Measurements from ENCODE around the gene PRR35.

Gene PRR35

DNA sequence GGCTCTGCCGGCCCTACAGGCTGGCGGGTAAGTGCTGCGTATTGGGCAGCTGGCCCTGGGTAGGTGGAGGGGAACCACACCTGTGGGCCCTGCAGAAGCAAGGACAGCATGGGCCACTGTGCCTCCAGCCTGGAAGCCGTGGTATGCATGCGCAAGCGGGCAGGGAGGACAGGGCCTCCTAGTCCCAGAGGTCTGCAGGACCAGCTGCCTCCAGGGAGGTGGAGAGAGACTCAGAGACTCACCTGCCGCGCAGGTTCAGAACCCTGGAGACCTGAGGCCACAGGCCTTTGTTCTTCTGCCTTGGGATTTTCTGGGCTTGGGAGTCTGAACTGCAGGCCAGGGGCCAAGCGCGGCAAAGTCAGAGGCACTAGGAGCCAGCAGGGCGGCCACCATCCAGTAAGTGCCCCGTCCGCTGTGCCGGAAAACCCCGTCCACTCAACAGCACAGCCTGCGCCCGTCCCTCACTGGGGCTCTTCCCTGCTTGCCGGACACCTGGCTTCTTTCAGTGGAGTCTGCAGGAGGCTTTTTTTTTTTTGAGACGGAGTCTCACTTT is 20.8 kb downstream of the PRR35 start:
- no peak for DNase-seq (ENCODE audit: low read depth)

DNA sequence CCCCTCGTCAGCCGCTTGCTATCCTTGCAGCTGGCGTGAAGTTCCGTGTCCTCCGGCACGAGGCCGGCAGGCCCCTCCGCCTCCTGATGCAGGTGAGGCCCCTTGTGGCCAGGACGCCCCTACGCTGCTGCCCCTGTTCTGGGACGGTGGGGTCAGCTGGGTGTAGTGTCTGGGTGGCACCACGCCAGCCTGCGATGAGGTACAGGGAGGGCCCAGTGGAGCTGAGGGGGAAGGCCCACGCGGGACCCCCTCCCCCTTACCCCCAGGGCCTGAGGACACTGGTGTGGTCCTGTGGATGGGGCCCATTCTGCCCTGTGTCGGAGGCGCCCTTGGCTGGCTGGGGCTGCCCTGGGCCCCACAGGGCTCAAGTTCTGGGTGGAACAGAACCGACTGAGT is 22.0 kb downstream of the PRR35 start:
- DNase-seq (ENCODE audit: low read depth), result no peak

DNA sequence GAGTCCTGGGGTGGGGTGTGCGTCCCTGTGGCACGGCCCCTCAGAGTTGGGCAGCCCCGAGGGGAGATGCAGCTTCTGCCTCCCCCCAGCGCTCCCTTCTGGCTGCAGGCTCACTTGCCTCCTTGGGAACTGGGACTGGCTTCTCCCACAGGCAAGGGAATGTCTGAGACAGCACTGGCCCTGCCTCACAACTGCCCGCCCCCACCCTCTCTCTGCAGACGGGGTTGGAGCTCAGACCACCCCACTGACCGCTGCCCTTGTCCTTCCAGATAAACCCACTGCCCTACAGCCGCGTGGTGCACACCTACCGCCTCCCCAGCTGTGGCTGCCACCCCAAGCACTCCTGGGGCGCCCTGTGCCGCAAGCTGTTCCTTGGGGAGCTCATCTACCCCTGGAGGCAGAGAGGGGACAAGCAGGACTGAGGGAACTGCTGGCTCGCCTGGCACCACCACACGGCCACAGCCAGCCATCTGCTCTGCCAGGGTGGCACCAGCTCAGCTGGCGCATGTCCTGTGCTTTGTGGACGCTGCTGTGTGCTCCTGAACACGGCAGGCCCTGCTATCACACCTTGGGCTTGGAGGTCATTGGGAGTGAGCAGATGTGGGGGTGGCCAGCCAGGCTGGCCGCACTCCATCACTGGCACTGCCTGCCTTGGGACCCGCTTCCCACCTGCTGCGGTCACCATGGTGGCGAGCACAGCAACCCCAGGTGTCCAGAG is 22.6 kb downstream of the PRR35 start:
- no peak for DNase-seq (ENCODE audit: low read depth)

DNA sequence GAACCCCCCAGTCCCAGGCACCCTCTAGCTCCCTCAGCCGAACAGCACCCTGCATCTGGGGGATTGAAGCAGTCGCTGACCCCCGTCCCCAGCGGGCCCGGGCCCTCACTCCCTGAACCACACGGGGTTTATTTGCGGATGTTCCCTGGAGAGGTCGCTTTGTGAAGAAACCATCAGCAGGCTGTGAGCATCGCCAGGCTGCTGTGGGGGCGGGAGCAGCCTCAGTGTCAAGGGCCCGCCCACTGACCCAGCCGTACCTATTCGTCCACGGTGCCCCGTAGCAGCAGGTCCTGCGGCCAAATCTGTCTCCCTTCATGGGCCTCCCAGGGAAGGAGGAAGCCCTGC is 23.2 kb downstream of the PRR35 start:
- DNase-seq (ENCODE audit: low read depth), result no peak

DNA sequence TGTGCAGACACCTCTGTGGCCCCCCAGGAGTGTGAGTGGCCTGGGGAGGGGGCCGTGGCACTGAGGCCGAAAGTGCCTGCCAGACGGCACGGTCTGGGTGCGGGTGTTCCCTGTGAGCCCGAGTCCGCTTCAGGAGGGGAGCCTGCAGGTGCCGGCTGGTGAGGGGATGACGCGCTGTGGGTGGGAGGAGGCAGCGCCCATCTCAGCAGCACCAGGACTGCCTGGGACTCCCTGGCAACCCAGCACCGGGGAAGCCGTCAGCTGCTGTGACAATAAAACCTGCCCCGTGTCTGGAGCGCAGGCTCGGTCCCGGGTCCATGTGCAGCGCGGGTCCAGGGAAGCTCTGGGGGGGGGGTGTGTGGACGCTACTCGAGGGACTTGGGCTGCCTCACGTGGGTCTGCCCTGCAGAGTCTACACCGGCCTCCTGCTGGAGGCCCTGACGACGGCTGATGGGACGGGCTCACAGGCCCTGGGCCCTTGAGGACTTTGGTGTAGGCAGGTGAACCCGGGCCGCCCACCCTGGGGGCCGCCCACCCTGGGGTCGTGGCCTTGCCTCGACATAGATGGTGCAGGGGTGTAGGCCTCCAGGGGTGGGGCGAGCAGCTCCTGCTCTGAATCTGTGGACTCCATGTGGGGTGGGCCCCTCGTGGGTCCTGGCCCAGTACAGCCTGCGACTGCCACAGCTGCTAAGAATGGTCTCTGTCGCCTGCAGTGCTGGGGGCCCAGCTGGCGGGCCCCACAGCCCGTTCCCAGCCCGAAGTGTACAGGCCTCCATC is 23.8 kb downstream of the PRR35 start:
- DNase-seq (ENCODE audit: low read depth), result no peak

DNA sequence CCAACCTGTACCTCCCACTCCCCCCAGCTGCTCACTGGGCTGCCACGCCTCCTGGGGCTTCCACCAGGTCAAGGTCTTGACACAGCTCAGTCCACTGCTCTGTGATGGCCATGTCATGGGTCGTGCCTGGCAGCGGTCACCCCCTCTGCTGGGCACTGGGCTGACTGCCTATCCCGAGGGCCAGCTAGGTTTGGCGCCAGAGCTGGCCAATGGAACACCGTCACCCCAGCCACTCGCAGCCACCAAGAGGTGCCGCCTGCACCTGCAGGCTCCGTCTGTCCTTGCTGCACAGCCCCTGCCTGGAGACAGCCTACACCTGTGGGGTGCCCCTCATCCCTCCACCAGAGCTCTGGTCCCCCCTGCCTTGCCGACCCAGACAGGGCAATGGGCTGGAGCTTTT is 25.2 kb downstream of the PRR35 start:
- no peak for DNase-seq (ENCODE audit: low read depth)

DNA sequence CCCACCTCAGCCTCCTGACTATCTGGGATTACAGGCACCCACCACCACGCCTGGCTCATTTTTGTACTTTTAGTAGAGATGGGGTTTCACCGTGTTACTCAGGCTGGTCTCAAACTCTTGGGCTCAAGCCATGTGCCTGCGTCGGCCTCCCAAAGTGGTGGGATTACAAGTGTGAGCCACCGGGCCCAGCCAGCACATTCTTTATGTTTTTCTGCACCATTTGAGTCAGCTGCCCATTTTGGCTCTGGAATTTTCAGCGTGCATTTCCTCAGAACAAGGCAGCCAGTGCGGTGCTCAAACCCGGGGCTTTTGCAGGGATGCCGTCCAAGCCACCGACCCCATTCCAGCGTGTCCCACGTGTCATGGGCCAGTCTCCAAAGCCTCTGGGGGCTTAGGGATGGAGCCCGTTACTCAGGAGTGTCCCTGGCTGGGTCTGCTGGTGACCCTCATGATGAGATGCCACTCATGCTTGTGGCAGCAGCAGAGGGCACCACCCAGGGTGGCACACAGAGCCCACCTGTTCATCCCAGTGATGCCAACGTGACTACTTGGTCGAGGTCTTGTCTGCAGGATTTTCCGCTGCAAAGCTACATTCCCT is 26.0 kb downstream of the PRR35 start:
- no peak for DNase-seq (ENCODE audit: low read depth)

DNA sequence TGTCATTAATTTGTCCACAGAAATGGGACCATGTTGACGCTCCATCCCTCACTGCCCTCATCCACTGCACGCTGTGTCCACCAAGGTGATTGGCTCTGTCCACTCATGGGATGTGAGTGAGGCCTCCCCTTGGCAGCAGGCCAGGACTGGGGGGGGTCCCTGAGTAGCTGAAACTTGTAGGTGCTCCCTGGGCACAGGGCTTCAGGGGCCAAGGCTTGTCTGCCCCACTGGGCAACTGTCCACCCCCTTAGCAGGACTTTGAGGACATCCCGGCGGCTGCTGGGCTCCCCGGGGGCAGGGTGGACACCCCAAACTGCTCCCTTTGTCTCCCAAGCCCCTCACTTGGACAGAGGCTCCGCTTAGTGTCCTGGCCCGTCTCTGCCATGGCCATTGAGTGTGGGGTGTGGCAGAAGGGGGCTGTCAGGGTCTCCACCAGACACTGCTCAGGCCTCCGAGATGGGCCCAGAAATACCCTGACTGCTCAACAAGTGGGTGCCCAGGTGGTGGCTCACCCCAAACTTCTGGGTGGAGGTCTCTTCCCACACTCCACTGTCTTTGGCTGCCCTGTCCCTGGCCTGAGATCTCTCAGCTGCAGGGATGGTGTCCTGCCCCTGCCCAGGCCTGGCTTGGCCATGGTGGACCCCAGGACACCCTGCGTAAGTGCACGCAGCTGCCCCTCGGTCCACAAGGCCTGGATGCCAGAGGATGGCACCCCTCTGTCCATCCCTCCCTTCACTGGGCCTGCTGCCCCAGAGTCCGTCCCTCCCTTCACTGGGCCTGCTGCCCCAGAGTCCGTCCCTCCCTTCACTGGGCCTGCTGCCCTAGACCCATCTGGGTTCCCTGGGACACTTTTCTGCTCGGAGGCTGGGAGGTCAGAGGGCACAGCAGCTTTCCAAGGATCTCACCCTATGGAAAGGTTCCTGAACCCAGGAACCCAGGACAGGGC is 26.7 kb downstream of the PRR35 start:
- DNase-seq (ENCODE audit: low read depth), result no peak

DNA sequence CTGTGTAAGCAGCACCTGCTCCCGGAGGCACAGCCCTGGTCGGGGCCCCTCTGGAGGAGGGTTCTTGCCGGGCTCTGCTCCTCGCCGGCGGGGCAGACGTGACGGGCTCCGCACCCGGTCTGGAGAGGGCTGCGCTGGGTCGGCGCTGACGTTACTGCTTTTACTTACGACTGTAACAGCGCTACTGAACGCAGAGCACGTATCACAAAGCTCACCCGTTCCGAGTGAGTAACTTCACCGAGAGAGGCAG is 28.4 kb downstream of the PRR35 start:
- DNase-seq (ENCODE audit: low read depth), result peak; percentile 29

DNA sequence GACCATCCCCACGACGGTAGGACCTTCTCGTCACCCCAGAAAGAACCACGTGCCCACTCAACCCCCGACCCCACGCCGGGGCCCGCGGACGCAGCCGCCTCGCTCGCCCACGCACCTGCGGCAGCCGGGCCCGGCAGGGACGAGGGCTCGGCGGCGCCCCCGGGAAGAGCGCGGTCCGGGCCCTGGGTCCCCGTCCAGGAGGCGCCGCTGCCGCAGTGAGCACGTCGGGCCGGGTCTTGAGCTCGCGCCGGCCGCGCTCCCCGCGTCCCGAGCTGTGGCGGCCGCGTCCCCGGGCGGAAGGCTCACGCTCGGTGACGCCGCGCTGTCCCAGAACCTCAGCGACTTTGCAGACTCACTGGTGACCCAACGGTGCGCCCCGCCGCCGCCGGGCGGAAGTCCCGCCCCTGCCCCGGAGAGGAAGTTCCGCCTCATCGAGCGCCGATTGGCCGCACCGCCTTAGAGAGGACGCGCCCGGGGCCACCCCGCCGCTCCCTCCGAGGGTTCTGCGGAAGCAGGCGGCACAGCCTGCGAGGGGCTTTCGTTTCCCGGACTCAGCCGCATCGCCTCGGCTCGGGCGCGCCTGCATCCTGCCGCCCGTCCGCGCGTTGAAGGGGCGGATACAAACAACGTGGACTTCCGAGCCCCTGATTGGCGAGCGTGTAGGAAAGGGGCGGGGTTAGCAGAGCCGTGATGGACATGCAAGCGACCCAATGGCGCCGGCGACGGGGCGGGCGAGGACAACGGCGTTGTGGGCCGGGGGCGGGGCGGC is 28.9 kb downstream of the PRR35 start:
- peak; percentile 96 for DNase-seq (ENCODE audit: low read depth)

DNA sequence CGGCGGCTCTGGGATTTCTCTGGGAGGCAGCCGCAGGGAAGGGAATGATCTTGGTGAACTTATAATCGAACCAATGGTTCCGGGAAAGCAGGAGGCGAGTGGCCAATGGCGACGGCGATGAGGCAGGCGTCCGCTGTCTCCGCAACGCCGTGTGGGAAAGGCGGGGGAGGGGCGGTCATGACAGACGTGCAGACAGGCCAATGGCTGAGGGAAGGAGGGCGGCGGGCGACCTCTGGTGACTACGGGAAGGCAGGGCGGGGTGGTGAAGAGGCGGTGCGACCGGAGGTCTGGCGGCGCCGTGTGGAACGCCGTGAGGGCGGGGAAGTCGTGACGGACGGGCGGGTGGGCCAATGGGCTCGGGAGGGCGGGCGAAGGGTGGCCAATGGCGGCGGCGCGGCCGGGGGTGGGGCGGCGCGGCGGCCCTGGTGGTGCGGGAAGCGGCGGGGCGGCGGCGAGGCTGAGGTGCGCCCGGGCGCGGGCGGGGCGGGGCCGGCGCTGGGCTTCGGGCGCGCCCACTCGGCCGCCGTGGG is 29.5 kb downstream of the PRR35 start, which contains the start of gene RAB40C:
Gene RAB40C, plus strand, starts transcription at position 409 of the 530 bp plus-strand sequence. CDS start 226 bp downstream, outside the sequence.
- DNase-seq (ENCODE audit: low read depth), result peak; percentile 98

DNA sequence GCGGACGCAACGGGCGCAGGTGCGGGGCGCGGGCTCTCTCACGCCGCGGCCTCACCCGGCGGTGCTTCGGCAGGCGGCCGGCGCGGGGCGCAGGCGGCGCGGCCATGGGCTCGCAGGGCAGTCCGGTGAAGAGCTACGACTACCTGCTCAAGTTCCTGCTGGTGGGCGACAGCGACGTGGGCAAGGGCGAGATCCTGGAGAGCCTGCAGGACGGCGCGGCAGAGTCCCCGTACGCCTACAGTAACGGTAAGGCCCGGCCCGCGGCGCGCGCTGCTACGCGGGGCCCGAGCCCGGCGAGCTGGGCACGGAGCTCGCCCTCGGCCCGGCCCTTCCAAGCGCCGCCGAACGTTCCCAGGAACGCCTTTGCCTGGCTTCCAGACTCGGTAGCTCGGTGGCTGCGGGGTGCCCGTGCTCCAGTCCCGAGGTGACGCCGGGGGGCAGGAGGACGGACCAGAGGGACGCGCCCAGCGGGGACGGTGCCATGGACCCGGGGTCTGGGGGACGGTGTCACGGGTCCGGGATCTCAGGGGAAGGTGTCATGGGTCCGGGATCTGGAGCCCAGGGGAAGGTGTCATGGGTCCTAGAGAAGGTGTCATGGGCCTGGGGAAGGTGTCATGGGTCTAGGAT is 30.1 kb downstream of the PRR35 start:
- no peak for DNase-seq (ENCODE audit: low read depth)

DNA sequence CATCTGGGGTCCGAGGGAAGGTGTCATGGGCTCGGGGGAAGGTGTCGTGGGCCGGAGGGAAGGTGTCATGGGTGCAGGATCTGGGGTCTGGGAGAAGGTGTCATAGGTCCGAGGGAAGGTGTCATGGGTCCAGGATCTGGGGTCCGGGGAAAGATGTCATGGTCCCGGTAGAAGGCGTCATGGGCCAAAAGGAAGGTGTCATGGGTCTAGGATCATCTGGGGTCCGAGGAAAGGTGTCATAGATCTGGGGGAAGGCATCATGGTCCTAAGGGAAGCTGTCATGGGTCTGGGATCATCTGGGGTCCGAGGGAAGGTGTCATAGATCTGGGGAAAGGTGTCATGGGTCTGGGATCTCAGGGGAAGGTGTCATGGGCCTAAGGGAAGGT is 30.6 kb downstream of the PRR35 start:
- no peak for DNase-seq (ENCODE audit: low read depth)

DNA sequence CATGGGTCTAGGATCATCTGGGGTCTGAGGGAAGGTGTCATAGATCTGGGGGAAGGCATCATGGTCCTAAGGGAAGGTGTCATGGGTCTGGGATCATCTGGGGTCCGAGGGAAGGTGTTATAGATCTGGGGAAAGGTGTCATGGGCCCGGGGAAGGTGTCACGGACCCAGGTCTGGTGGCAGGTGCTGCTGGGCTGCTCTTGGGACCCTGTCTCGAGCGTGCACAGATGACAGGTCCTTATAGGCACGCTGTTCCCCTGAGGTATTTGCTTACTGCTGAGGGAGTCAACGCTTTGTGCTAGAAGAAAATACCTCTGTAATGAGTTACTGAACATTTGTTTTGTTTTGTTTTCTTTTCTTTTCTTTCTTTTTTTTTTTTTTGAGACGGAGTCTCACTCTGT is 31.0 kb downstream of the PRR35 start:
- DNase-seq (ENCODE audit: low read depth), result no peak

DNA sequence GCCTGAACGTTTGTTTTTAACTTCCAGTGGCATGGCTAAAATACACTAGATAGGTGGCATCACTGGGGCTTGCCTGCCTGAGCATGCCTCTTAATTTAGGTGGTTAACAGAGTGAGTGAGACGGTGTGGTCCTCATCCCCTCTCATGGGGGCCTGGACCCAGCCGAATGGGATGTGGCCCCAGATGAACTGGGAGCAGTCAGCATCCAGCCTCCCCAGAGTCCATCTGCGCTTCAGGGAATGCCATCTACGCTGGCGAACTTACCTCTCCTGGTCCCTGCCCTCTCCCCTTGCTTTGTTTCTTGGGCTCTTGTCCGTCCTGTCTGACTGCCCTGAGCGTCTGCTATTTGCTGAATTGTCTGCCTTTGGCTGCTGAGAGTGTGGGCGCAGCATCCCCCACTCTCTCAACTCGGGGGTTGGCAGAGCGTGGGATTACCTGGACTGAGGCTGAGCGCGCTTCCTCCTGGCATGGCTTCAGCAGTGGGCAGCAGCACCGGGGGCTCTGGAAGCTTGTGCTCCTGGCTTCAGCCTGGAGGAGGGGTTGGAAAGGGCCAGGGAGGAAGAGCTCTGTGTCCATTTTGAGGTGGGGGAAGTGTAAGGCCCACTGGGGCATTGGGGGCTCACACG is 31.8 kb downstream of the PRR35 start:
- no peak for DNase-seq (ENCODE audit: low read depth)

DNA sequence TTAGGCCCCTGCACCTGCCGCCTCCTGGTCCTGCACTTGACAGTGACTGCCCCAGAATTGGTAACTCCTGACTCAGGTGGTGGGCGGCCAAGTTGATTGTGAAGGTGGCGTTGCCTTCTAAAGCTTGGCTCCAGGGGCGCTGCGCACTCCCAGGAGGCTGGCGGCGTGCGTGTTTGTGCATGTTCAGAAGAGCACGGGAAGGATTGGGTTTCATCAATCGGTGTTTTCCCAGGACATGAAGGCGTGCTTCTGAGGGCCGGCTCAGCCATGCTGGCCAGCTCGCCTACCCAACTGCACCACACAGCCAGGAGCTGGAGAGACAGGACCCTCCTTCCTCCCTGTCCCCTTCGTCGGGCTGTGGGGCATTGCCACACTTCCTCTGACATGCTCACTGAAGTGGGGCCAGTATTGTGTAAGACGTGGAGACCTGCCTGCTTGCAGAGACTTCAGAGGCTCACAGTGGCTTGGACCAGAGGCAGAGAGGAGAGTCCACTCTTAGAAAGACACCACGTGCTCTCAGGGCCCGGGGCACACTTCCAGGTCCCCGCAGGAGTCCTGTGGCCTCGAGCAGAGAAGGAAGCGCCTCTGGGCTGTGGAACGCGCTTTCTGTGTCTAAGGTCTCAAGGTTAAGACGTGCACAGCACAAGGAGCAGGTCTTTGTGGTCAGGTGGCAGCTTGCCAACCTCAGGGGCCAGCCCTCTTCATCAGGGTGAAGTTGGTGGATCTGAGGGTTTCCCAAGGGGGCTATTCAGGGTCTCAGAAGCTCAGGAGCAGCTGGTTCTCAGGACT is 32.5 kb downstream of the PRR35 start:
- no peak for DNase-seq (ENCODE audit: low read depth)

DNA sequence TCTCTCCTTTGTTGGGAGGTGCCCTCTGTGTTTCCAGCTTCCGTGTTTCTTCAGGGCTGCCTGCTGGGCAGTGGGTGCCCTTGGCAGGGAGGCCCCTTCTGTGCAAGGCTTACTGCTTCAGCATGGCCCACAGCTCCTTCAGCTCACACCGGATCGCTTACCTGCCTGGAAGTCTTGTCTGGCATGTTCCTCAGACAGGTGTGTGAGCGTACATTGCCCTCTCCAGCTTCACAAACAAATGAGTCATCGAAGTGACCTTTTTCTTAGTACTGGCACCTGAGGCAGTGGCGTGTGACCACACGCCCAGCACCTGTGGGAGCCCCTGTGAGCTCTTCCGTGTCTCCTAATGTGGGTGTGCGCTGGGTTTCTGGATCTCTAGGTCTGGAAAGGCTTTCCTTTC is 33.2 kb downstream of the PRR35 start:
- DNase-seq (ENCODE audit: low read depth), result no peak

DNA sequence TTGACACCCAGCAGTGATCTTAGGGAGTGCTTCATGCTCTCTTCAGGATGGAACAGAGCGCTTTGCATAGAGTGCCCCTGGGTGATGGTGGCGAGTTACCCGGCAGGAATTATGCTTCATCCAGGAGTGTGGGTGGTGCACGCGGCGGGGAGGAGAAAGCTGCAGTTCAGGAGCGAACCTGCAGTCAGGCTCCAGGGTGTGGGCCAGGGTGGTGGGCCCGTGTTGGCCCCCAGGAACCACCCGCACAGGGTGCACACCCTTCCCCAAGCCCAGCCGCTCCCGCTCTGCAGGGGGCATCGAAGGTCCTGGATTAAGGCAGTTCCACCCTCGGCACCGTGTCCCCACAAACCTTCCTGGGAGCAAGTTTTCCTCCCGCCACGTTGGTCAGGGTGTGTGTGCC is 33.6 kb downstream of the PRR35 start:
- DNase-seq (ENCODE audit: low read depth), result no peak

DNA sequence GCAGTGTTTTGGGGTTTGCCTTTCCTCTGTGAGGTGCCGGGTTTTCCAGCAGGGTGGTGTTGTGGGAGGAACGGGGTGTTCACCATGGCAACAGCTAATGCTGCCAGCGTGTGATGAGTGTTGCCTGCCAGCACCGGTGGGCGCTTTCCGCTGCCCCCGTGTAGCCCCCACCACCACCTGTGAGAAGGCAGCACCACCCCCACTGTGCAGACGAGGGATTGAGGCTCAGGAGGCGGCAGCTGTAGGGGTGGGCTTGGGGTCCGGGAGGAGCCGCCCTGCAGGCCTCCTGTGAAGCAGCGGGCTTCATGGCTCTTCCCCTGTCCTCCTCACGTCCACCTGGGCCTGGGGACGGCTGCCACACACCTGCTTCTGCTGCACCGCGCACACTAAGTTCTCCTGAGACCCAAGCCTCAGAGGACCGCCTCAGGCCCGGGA is 34.9 kb downstream of the PRR35 start:
- DNase-seq (ENCODE audit: low read depth), result no peak

Measured in stimulated activated CD8-positive, alpha-beta memory T cell treated with anti-CD3 and anti-CD28 coated beads, Interleukin-12 subunit alpha, Interleukin-12 subunit beta, amount 100 ng/mL, for 1 hour (primary cell).